ENCODE data around the gene RIN3. TPM values are rescaled to one million over a fixed set of nuclear protein-coding genes. Genes with fewer than 3 reads are reported as not detected.

The RIN3 gene, protein sequence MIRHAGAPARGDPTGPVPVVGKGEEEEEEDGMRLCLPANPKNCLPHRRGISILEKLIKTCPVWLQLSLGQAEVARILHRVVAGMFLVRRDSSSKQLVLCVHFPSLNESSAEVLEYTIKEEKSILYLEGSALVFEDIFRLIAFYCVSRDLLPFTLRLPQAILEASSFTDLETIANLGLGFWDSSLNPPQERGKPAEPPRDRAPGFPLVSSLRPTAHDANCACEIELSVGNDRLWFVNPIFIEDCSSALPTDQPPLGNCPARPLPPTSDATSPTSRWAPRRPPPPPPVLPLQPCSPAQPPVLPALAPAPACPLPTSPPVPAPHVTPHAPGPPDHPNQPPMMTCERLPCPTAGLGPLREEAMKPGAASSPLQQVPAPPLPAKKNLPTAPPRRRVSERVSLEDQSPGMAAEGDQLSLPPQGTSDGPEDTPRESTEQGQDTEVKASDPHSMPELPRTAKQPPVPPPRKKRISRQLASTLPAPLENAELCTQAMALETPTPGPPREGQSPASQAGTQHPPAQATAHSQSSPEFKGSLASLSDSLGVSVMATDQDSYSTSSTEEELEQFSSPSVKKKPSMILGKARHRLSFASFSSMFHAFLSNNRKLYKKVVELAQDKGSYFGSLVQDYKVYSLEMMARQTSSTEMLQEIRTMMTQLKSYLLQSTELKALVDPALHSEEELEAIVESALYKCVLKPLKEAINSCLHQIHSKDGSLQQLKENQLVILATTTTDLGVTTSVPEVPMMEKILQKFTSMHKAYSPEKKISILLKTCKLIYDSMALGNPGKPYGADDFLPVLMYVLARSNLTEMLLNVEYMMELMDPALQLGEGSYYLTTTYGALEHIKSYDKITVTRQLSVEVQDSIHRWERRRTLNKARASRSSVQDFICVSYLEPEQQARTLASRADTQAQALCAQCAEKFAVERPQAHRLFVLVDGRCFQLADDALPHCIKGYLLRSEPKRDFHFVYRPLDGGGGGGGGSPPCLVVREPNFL
- polyA plus RNA-seq, result 10 to 100 TPM in 2 of 3 donors, 1 to 10 TPM in 1; 2.2 to 12.3 (median 10.8) TPM

DNA sequence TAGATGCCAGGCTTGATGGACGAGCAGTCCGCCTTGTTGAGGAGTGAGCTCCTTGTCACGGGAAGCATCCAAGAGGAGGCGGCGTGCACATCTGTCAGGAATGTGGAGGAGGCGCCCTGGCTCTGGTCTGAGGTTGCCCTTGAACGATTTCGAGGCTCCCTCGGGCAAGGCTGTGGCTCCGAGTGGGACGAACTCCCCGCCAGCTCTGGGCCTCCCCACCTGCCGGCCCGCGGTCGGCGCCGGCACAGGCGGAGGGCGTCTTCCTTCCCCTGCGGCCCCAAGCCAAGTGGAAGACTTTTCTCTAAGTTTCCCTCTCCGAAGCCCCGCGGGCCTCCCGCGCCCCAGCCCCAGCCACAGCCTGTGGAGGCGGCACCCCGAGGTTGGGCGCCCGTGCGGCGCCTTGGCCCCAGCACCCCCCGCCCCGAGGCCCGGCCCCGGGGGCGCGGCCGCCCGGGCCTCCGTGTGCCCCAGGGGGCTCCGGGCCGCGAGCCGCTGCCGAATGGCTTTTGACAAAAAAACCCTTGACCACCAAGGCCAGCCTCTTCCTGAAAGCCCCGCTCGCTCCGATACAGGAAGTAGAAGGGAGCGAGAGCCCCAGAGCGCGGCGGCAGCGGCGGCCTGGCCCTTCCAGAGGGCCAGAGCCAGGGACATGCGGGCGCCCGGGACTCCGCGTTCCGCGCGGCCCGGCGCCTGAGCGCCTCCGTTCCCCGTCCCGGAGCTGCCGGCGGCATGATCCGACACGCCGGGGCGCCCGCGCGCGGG, at the start of gene RIN3:
RIN3 (plus strand) TSS at position 578 of the 762 bp plus-strand sequence; CDS start at position 730, 152 bp downstream.
- 3 to 5% (median 3%) methylated on average over 73 to 79 of the region's 79 CpGs for WGBS, 3 donors
- H3K27ac ChIP-seq (ENCODE audit: low read depth, low read length), result no peak within 1 kb of the TSS

DNA sequence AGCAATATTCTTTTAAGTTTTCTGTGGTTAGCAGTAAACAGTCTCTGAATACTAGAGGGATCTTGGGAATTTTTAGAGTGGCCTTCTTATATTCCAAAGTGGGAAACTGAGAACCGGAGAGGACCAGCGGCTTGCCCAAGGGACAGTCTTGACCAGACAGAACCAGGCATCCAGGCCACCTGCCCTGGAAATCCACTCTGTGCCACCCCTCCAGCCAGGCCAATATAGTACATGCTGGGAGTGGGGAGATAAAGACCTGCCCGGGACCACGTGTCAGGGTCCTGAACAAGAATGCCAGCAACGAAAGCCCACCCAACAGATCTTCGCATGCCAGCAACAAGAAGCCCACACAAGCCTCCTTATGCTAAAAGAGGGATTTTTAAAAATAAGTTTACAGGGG, 49.4 kb upstream of the RIN3 start:
- 85 to 95% (median 91%) methylated on average over 6 of the region's 6 CpGs for WGBS, 3 donors
- H3K27ac ChIP-seq (ENCODE audit: low read depth, low read length), result no peak overlapping the region

DNA sequence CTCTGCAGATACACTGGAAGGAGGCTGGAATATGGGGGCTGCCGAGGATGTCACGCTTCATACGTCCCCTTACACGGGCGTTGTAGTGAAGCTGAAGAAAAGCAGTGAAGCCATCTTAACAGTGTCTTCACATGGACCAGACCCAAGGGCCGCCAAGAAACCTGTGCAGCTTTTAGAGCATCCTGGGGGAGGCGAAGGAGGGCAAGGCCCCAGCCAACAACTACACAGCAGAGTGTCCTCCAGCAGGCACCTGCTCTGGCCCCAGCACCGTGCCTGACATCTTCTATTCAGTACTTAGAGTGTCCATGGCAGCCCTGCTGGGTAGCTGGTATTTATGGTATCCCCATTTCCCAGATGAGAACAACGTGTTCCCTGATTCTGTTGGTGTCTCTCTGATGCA, 48.9 kb upstream of the RIN3 start:
- 87 to 95% (median 92%) methylated on average over 9 of the region's 9 CpGs for WGBS, 3 donors
- H3K27ac ChIP-seq (ENCODE audit: low read depth, low read length), result no peak overlapping the region

DNA sequence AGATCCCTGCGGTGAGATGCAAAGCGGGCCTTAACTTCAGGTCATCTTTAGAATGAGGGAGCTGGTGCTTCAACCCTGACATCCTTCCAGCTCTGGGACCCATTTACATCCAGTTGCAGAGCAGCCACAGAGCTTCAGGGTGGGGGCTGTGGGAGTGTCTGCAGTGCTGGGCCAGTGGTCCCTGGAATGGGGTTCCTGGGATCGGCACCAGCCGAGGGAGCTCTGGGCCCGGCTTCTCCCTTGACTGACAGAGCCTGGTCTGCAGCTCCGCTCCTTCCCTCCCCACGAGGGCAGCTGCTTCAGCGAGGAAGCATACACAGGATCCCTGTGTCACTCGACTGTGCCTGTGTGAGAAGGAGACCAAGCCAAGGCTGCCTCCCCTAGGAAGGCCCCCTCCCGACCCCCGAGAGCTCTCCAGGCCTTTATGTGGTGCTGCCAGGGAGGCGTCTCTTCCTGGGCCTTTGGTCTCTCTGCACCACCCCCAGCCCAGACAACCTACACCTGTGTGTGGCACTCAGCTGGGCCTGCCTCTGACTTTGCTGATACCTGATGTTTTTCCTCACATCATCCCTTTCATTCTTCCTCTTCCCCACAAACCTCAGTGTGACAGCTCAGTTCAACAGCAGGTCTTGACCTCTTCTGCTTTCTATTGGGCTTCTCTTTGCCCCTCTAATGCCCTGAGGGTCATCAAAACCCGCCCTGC, 48.1 kb upstream of the RIN3 start:
- H3K27ac ChIP-seq (ENCODE audit: low read depth, low read length), result no peak overlapping the region
- WGBS, 3 donors, result 71 to 79% (median 75%) methylated on average over 13 of the region's 13 CpGs

DNA sequence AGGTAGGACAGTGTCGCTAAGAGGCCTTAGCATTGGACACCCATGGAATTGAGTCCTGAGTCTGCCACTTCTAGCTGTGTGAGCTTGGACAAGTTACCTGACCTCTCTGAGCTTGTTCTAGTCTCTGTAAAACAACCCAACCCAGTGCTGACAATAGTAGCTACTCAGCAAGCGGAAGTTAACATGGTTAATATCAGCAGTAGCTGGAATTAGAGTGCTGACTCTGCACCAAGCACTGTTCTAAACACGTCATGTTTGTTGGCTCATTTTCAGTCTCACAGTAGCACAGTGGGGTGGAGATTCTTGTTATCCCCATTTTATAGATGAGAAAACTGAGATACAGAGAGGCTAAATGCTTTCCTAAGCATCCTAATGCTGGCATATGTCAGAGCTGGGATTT, 47.5 kb upstream of the RIN3 start:
- 36 to 94% (median 75%) methylated on average over 3 of the region's 3 CpGs for WGBS, 3 donors

DNA sequence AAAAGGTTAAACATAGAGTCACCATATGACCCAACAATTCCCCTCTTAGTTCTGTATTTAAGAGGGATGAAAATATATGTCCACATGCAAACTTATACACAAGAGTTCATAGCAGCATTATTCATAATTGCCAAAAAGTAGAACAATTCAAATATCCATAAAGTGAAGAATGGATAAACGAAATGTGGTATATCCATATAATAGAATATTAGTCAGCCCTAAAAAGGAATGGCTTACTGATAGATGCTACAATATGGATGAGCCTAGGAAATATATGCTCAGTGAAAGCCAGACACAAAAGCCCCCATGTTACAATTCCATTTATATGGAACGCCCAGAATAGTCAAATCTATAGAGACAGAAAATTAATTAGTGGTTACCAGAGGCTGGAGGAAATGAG, 44.1 kb upstream of the RIN3 start:
- no peak overlapping the region for H3K27ac ChIP-seq (ENCODE audit: low read depth, low read length)
- 90 to 97% (median 95%) methylated on average over 2 of the region's 2 CpGs for WGBS, 3 donors

More for the DNA sequence above, 47.5 kb upstream of the RIN3 start:
- H3K27ac ChIP-seq (ENCODE audit: low read depth, low read length), result no peak overlapping the region

DNA sequence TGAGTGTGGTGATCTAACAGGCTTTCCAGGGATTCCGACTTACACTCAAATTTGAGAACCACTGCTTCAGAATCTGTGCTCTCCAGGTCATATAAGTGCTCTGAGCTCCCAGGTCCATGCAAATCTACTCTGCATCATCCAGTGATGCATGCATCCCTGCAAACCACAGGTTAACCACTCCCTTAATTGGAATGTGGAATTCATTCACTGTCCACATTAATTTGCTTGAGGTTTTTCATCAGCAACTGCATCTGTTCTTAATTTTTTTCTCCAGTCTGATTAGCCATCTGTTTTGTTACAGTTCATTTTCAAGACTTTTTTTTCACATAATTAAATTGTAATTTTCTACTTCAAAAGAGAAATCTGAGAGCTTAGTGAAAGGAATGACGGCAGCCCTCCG, 43.4 kb upstream of the RIN3 start:
- H3K27ac ChIP-seq (ENCODE audit: low read depth, low read length), result no peak overlapping the region
- 84 to 96% (median 90%) methylated on average over 3 of the region's 3 CpGs for WGBS, 3 donors

DNA sequence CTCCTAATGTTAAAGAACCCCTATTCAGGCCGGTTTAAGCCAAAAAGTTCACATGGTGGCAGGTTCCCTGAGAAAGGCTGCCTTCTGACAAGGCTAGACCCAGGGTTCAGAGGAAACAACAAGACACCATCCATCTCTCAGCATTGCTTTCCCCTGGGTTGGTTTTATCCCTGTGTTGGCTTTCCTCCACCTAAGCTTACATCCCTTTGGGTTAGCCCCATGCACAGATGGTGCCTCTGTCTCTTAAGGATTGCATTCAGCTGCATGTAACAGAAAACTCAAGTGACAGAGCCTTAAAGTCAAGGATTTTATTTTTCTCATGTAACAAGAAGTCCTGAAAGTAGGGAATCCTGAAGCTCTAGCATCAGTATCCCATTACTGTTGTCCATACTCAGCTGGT, 42.8 kb upstream of the RIN3 start:
- 93 to 100% (median 98%) methylated on average over 1 of the region's 1 CpG for WGBS, 3 donors
- H3K27ac ChIP-seq (ENCODE audit: low read depth, low read length), result no peak overlapping the region

DNA sequence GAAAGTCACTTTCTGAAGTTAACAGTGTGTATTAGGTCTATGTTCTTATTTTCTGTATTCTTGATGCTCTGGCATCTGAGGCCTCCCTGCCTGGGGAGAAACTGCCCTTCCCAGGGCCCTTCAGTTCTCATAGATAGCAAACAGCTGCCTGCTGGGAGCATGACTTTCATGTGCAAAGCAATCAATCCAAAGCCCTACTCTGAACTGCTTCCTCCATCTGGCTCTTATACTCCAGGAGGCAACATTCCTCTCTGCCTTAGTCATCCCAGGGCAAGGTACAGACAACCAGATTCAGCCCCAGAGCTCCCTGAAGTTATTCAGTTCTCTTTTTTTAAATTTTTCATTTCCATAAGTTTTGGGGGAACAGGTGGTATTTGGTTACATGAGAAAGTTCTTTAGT, 41.7 kb upstream of the RIN3 start:
- H3K27ac ChIP-seq (ENCODE audit: low read depth, low read length), result no peak overlapping the region

DNA sequence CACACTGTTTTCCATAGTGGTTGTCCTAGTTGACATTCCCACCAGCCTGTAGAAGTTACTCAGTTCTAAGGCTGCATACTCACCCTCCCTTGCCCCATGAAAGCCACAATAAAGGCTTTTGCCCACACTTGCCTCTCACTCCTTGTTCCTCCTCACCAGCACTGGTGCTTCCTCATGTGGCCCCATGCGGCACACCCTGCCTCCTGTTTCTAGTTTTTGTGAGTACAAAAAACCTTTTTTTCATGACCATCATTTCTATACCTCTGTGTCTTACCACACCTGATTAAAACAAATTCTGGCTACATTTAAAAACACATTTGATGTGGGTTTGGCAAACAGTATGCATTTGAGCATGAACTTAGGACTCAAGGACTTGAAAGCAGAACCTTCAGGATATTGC, 40.7 kb upstream of the RIN3 start:
- H3K27ac ChIP-seq (ENCODE audit: low read depth, low read length), result no peak overlapping the region

DNA sequence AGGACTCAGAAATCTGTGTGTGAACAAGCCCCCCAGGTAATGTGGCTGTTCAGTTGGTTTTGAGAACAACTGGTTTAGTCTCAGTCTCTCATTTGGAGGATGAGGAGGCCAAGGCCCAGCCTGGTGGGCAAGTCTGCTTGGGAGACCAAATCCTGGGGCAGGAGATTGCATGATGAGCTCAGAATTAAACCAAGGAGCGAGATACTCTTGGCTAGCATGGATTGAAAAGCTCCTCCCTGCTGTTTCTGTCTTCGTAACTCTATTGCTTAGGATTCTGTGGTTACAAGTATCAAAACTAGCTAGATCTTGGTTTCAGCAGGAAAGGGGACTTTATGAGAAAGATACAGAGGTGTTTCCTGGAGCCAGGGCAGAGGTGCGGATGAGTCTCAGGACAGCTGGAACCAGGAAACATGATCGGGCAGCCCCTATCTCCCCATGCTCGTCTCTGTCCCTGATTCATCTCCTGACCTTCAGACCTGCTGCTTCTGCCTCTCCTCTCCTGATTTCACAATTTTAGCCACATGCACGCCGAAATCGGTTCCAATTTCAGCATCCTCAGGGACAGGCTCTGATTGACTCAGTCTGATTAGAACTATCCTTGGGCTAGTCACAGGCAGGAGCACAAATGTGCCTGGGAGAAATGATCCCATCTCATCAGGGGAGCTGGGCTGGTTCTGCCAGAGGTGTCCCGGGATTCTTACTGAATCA, 40.2 kb upstream of the RIN3 start:
- no peak overlapping the region for H3K27ac ChIP-seq (ENCODE audit: low read depth, low read length)
- 37 to 69% (median 42%) methylated on average over 9 of the region's 9 CpGs for WGBS, 3 donors

More for the DNA sequence above, 40.7 kb upstream of the RIN3 start:
- 60 to 80% (median 72%) methylated on average over 1 of the region's 1 CpG for WGBS, 3 donors

DNA sequence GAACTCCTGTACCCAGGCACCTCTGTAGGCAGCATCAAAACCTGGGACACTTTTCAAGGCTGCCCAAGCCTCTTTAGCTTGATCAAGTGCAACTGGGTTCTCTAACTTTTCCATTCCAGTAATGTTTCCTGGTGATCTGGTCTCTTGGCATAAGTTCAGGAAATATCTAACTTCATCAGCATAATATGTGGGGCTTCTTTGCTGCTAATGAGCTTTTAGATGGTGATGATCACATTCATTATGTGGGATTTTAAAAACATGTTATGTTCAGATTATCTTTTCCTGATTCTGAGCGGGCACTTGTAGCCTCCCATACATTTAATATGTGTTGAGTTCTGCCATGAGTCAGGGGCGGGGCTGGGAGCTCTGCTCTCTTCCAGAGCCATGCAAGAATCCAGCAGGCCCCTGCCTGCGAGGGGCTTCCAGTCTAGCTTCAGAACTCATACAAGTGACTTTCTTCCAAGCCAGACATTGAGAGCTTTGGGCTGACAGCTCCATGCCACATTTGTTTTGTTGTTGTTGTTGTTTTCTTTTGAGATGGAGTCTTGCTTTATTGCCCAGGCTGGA, 39.5 kb upstream of the RIN3 start:
- no peak overlapping the region for H3K27ac ChIP-seq (ENCODE audit: low read depth, low read length)
- 69 to 93% (median 88%) methylated on average over 3 of the region's 3 CpGs for WGBS, 3 donors

DNA sequence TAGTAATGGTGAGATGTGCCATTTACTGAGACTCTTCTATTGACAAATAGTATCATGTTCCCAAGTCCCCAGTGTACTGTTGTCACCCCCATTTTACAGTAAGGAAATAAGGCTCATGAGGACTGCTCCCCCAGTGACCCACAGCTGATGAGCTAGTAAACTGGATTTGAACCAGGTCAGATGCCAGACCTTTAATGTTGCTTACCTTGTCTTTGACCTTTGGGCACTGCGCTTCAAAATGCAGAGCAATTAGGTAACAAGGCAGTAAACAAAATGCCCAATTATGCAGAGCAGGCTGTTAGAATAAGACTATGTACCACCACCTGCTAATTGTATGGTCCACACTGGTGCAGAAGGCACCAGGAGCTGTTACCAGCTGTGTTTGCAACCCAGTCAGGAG, 38.5 kb upstream of the RIN3 start:
- no peak overlapping the region for H3K27ac ChIP-seq (ENCODE audit: low read depth, low read length)
- 93 to 97% (median 95%) methylated on average over 1 of the region's 1 CpG for WGBS, 3 donors

DNA sequence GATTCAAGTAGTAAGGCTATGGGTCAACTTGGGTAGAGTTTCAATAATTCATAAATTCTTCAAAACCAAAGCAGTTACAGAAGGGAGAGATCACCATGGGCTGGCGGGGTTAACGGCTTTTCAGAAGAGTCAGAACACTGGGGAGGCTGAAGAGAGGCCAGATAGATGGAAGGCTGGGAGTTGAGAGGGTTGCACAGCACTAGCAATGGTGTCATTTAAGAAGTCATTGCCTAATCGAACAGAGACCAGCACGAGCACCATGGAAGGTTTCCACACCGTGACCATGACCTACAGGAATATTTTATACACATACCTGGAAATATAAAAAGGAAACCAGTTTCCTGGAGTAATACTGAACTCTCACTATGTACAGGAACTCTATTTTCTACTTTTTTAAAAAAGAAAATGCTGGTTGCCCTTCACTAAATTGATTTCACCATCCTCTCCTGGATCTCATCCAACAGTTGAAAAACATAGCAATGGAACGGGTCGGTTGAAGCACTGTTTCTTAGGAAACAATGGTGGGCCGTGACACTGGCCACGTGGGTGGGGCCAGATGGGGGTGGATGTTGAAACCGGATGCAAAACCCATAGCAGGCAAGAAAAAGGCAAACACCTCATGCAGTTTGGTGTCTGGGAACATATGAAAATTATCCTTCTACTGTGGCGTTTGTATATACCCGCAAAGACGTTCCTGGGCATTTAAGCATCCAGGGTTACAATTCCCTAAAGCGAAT, 38.0 kb upstream of the RIN3 start:
- WGBS, 3 donors, result 35 to 62% (median 37%) methylated on average over 14 of the region's 14 CpGs
- no peak overlapping the region for H3K27ac ChIP-seq (ENCODE audit: low read depth, low read length)

DNA sequence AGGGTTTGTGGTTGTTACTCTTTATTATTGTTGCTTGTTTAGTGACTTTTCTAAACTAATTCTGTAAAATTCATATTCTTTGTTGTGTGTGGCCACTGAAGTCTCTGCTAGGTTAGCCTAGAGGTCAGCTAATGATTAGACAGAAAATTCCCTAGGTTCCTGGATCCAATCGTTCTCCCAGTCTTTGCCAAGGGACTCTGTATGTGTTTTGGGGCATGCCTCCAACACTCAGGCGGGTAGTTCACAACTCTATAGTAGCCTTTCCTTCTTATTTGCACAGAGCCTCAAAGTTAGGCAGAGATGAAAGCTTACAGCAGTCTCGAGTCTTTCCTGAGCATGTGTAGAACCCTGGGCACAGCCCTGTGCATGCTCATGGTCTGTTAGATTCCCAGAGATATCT, 32.7 kb upstream of the RIN3 start:
- no peak overlapping the region for H3K27ac ChIP-seq (ENCODE audit: low read depth, low read length)
- WGBS, 3 donors, result 69 to 78% (median 77%) methylated on average over 3 of the region's 3 CpGs

DNA sequence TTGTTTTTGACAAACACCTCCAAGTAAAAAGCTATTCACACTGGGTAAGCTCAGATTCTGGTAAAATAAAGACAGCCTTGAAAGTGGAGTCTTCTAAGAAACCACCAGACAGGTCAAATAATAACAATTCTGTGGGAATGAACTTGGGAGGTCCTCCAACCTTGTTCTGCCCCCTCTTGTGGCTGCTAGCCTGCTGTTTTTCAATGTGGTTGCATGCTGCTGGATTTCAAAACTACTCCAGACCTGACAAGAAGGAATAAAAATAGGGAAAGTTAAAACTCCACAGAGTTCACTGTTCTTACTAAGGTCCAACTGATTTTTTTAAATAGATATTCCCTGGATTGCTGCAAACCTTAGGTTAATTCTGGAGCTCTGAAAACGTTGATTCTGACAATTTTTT, 32.2 kb upstream of the RIN3 start:
- WGBS, 3 donors, result 31 to 37% (median 33%) methylated on average over 1 of the region's 1 CpG
- no peak overlapping the region for H3K27ac ChIP-seq (ENCODE audit: low read depth, low read length)

All from adipose tissue (tissue), 3 donors.